ENCODE results near the gene SPAG9. TPM values are rescaled to one million over a fixed set of nuclear protein-coding genes. Genes with fewer than 3 reads are reported as not detected.
A peak's percentile ranks its signal among the peaks of the same experiment; 100 is the strongest.

The SPAG9 gene
- total and polyA plus RNA-seq, 2 donors, result 35.6 to 37.3 TPM

- Histone ChIP-seq H3K27me3 (ENCODE audit: control insufficient read depth in 2 of 2, insufficient read depth in 1 of 2, low read length in 1 of 2) (no peaks in the 10 kb centered on the region), H3K27ac (ENCODE audit: low read depth in 1 of 2, low read length in 1 of 2) (no peak overlapping the region), H3K4me3 (ENCODE audit: low read length in 2 of 2) (no peak overlapping the region), H3K36me3 (ENCODE audit: control insufficient read depth in 2 of 2, insufficient read depth in 2 of 2, low read length in 1 of 2) (peaks cover 18 to 47% of the 10 kb centered on the region in 2 donors), H3K9me3 (ENCODE audit: control insufficient read depth in 2 of 2, insufficient read depth in 1 of 2, low read length in 1 of 2) (no peaks in the 10 kb centered on the region), H3K4me1 (ENCODE audit: control insufficient read depth in 2 of 2, insufficient read depth in 2 of 2, low read length in 2 of 2) (no peaks in the 10 kb centered on the region)
- DNase-seq (ENCODE audit: low read depth in 6 of 9, low spot score in 9 of 9), result no peak
- 95% methylated on average over 1 of the region's 1 CpG for WGBS
These were observed 116.4 kb downstream of the SPAG9 start for GRCh38 chr17:51004249-51004648.

- H3K27me3 ChIP-seq (ENCODE audit: control insufficient read depth in 2 of 2, insufficient read depth in 1 of 2, low read length in 1 of 2), result no peaks in the 10 kb centered on the region
- H3K4me1 ChIP-seq (ENCODE audit: control insufficient read depth in 2 of 2, insufficient read depth in 2 of 2, low read length in 2 of 2), result no peaks in the 10 kb centered on the region
- H3K27ac ChIP-seq (ENCODE audit: low read depth in 1 of 2, low read length in 1 of 2), result no peak overlapping the region
- H3K36me3 ChIP-seq (ENCODE audit: control insufficient read depth in 2 of 2, insufficient read depth in 2 of 2, low read length in 1 of 2), result peaks cover 23 to 61% of the 10 kb centered on the region in 2 donors
- DNase-seq (ENCODE audit: low read depth in 6 of 9, low spot score in 9 of 9), result peak; percentile 11 to 85 (median 65)
- H3K4me3 ChIP-seq (ENCODE audit: low read length in 2 of 2), result no peak overlapping the region
- 97% methylated on average over 1 of the region's 1 CpG for WGBS
- no peaks in the 10 kb centered on the region for H3K9me3 ChIP-seq (ENCODE audit: control insufficient read depth in 2 of 2, insufficient read depth in 1 of 2, low read length in 1 of 2)
These were observed 119.6 kb downstream of the SPAG9 start for GRCh38 chr17:51000835-51001638.

- H3K27ac ChIP-seq (ENCODE audit: low read depth in 1 of 2, low read length in 1 of 2), result no peak overlapping the region
- H3K36me3 ChIP-seq (ENCODE audit: control insufficient read depth in 2 of 2, insufficient read depth in 2 of 2, low read length in 1 of 2), result peaks cover 47 to 69% of the 10 kb centered on the region in 2 donors
- DNase-seq (ENCODE audit: low read depth in 6 of 9, low spot score in 9 of 9), result no peak
- H3K4me1 ChIP-seq (ENCODE audit: control insufficient read depth in 2 of 2, insufficient read depth in 2 of 2, low read length in 2 of 2), result no peaks in the 10 kb centered on the region
- no peaks in the 10 kb centered on the region for H3K9me3 ChIP-seq (ENCODE audit: control insufficient read depth in 2 of 2, insufficient read depth in 1 of 2, low read length in 1 of 2)
- H3K27me3 ChIP-seq (ENCODE audit: control insufficient read depth in 2 of 2, insufficient read depth in 1 of 2, low read length in 1 of 2), result no peaks in the 10 kb centered on the region
- H3K4me3 ChIP-seq (ENCODE audit: low read length in 2 of 2), result no peak overlapping the region
- 99% methylated on average over 2 of the region's 2 CpGs for WGBS
These were observed 125.0 kb downstream of the SPAG9 start for GRCh38 chr17:50995668-50996067.

GRCh38 chr17:50993544-50993943 is 127.1 kb downstream of the SPAG9 start:
- peaks cover 53 to 75% of the 10 kb centered on the region in 2 donors for H3K36me3 ChIP-seq (ENCODE audit: control insufficient read depth in 2 of 2, insufficient read depth in 2 of 2, low read length in 1 of 2)
- H3K27me3 ChIP-seq (ENCODE audit: control insufficient read depth in 2 of 2, insufficient read depth in 1 of 2, low read length in 1 of 2), result no peaks in the 10 kb centered on the region
- 94% methylated on average over 2 of the region's 2 CpGs for WGBS

GRCh38 chr17:50989149-50989548 is 131.5 kb downstream of the SPAG9 start:
- no peaks in the 10 kb centered on the region for H3K27me3 ChIP-seq (ENCODE audit: control insufficient read depth in 2 of 2, insufficient read depth in 1 of 2, low read length in 1 of 2)
- no peak overlapping the region for H3K4me3 ChIP-seq (ENCODE audit: low read length in 2 of 2)
- over 99% methylated on average over 3 of the region's 3 CpGs for WGBS
- no peaks in the 10 kb centered on the region for H3K4me1 ChIP-seq (ENCODE audit: control insufficient read depth in 2 of 2, insufficient read depth in 2 of 2, low read length in 2 of 2)
- H3K9me3 ChIP-seq (ENCODE audit: control insufficient read depth in 2 of 2, insufficient read depth in 1 of 2, low read length in 1 of 2), result no peaks in the 10 kb centered on the region
- DNase-seq (ENCODE audit: low read depth in 6 of 9, low spot score in 9 of 9), result no peak
- H3K36me3 ChIP-seq (ENCODE audit: control insufficient read depth in 2 of 2, insufficient read depth in 2 of 2, low read length in 1 of 2), result peaks cover 30 to 58% of the 10 kb centered on the region in 2 donors
- no peak overlapping the region for H3K27ac ChIP-seq (ENCODE audit: low read depth in 1 of 2, low read length in 1 of 2)

More at GRCh38 chr17:50993544-50993943, 127.1 kb downstream of the SPAG9 start:
- no peak for DNase-seq (ENCODE audit: low read depth in 6 of 9, low spot score in 9 of 9)
- Histone ChIP-seq H3K4me3 (ENCODE audit: low read length in 2 of 2) (no peak overlapping the region), H3K4me1 (ENCODE audit: control insufficient read depth in 2 of 2, insufficient read depth in 2 of 2, low read length in 2 of 2) (no peaks in the 10 kb centered on the region), H3K9me3 (ENCODE audit: control insufficient read depth in 2 of 2, insufficient read depth in 1 of 2, low read length in 1 of 2) (no peaks in the 10 kb centered on the region), H3K27ac (ENCODE audit: low read depth in 1 of 2, low read length in 1 of 2) (no peak overlapping the region)

- 98% methylated on average over 5 of the region's 5 CpGs for WGBS
- no peak for DNase-seq (ENCODE audit: low read depth in 6 of 9, low spot score in 9 of 9)
- Histone ChIP-seq H3K4me1 (ENCODE audit: control insufficient read depth in 2 of 2, insufficient read depth in 2 of 2, low read length in 2 of 2) (no peaks in the 10 kb centered on the region), H3K4me3 (ENCODE audit: low read length in 2 of 2) (no peak overlapping the region), H3K27me3 (ENCODE audit: control insufficient read depth in 2 of 2, insufficient read depth in 1 of 2, low read length in 1 of 2) (no peaks in the 10 kb centered on the region), H3K9me3 (ENCODE audit: control insufficient read depth in 2 of 2, insufficient read depth in 1 of 2, low read length in 1 of 2) (no peaks in the 10 kb centered on the region), H3K36me3 (ENCODE audit: control insufficient read depth in 2 of 2, insufficient read depth in 2 of 2, low read length in 1 of 2) (peaks cover 26 to 51% of the 10 kb centered on the region in 2 donors), H3K27ac (ENCODE audit: low read depth in 1 of 2, low read length in 1 of 2) (no peak overlapping the region)
These were observed 132.2 kb downstream of the SPAG9 start for GRCh38 chr17:50988427-50988826.

GRCh38 chr17:50986989-50987660 is 133.5 kb downstream of the SPAG9 start:
- WGBS, result 95% methylated on average over 1 of the region's 1 CpG
- H3K36me3 ChIP-seq (ENCODE audit: control insufficient read depth in 2 of 2, insufficient read depth in 2 of 2, low read length in 1 of 2), result peaks cover 18 to 58% of the 10 kb centered on the region in 2 donors
- H3K4me3 ChIP-seq (ENCODE audit: low read length in 2 of 2), result no peak overlapping the region
- H3K27me3 ChIP-seq (ENCODE audit: control insufficient read depth in 2 of 2, insufficient read depth in 1 of 2, low read length in 1 of 2), result no peaks in the 10 kb centered on the region
- H3K4me1 ChIP-seq (ENCODE audit: control insufficient read depth in 2 of 2, insufficient read depth in 2 of 2, low read length in 2 of 2), result no peaks in the 10 kb centered on the region
- no peaks in the 10 kb centered on the region for H3K9me3 ChIP-seq (ENCODE audit: control insufficient read depth in 2 of 2, insufficient read depth in 1 of 2, low read length in 1 of 2)
- DNase-seq (ENCODE audit: low read depth in 6 of 9, low spot score in 9 of 9), result no peak
- no peak overlapping the region for H3K27ac ChIP-seq (ENCODE audit: low read depth in 1 of 2, low read length in 1 of 2)

GRCh38 chr17:50981279-50981678 is 139.4 kb downstream of the SPAG9 start:
- no peak for DNase-seq (ENCODE audit: low read depth in 6 of 9, low spot score in 9 of 9)
- Histone ChIP-seq H3K36me3 (ENCODE audit: control insufficient read depth in 2 of 2, insufficient read depth in 2 of 2, low read length in 1 of 2) (peaks cover 23 to 56% of the 10 kb centered on the region in 2 donors), H3K4me3 (ENCODE audit: low read length in 2 of 2) (no peak overlapping the region), H3K4me1 (ENCODE audit: control insufficient read depth in 2 of 2, insufficient read depth in 2 of 2, low read length in 2 of 2) (peaks cover 0 to 3% of the 10 kb centered on the region in 2 donors), H3K27ac (ENCODE audit: low read depth in 1 of 2, low read length in 1 of 2) (no peak overlapping the region), H3K27me3 (ENCODE audit: control insufficient read depth in 2 of 2, insufficient read depth in 1 of 2, low read length in 1 of 2) (no peaks in the 10 kb centered on the region), H3K9me3 (ENCODE audit: control insufficient read depth in 2 of 2, insufficient read depth in 1 of 2, low read length in 1 of 2) (no peaks in the 10 kb centered on the region)

GRCh38 chr17:50979524-50979927 is 141.1 kb downstream of the SPAG9 start:
- WGBS, result 97% methylated on average over 10 of the region's 10 CpGs
- Histone ChIP-seq H3K27ac (ENCODE audit: low read depth in 1 of 2, low read length in 1 of 2) (no peak overlapping the region), H3K9me3 (ENCODE audit: control insufficient read depth in 2 of 2, insufficient read depth in 1 of 2, low read length in 1 of 2) (no peaks in the 10 kb centered on the region), H3K4me3 (ENCODE audit: low read length in 2 of 2) (no peak overlapping the region), H3K27me3 (ENCODE audit: control insufficient read depth in 2 of 2, insufficient read depth in 1 of 2, low read length in 1 of 2) (no peaks in the 10 kb centered on the region), H3K36me3 (ENCODE audit: control insufficient read depth in 2 of 2, insufficient read depth in 2 of 2, low read length in 1 of 2) (peaks cover 29 to 60% of the 10 kb centered on the region in 2 donors), H3K4me1 (ENCODE audit: control insufficient read depth in 2 of 2, insufficient read depth in 2 of 2, low read length in 2 of 2) (peaks cover 0 to 3% of the 10 kb centered on the region in 2 donors)
- DNase-seq (ENCODE audit: low read depth in 6 of 9, low spot score in 9 of 9), result no peak

All from thymus (tissue), 11 donors.